GM21576 (cell line): Measurements from ENCODE around the gene MOK.

Source experiments
- ATAC-seq: cut with Tn5 transposase; IDR thresholded peaks from one replicate; pipeline ENCODE4 v1.9.1; 2021; ENCODE audit warnings: mild to moderate bottlenecking, moderate library complexity; ENCODE audit not compliant: unreplicated experiment

Gene MOK

GRCh38 chr14:102288139-102288538 is 16.8 kb downstream of the MOK start:
- ATAC-seq = no peak

GRCh38 chr14:102285106-102285505 is 19.9 kb downstream of the MOK start:
- ATAC-seq = no peak

- ATAC-seq = no peak
Observed at GRCh38 chr14:102283631-102284129, 21.3 kb downstream of the MOK start.

GRCh38 chr14:102282751-102283465 is 22.1 kb downstream of the MOK start:
- ATAC-seq = no peak

GRCh38 chr14:102280376-102280962 is 24.5 kb downstream of the MOK start:
- ATAC-seq = no peak

GRCh38 chr14:102279688-102280348 is 25.1 kb downstream of the MOK start:
- ATAC-seq = no peak

DNA sequence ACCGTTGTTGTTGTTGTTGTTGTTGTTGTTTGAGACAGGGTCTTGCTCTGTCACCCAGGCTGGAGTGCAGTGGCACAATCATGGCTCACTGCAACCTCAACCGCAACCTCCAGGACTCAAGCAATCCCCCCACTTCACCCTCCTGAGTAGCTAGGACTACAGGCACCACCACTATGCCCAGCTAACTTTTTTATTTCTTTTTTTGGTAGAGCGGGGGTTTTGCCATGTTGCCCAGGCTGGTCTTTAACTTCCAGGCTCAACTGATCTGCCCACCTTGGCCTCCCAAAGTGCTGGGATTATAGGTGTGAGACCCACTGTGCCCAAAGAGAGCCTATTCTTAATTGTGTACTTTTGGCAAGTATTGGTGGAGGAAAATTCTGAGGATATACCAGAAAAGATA is 25.7 kb downstream of the MOK start:
- ATAC-seq = no peak

DNA sequence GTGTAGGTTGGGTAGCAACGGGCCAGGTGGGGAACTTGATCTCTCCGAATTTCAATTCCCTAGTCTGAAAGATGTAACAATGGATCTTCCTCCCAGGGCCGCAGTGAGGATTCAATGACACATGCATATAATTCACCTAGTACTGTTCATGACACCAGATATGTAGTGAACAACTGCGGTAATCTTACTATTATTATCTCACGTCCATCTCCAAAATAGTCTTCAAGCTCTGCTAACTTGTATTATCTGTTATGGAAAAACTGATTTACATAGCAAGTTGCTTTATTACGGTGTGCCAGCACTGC is 26.4 kb downstream of the MOK start:
- ATAC-seq = no peak

DNA sequence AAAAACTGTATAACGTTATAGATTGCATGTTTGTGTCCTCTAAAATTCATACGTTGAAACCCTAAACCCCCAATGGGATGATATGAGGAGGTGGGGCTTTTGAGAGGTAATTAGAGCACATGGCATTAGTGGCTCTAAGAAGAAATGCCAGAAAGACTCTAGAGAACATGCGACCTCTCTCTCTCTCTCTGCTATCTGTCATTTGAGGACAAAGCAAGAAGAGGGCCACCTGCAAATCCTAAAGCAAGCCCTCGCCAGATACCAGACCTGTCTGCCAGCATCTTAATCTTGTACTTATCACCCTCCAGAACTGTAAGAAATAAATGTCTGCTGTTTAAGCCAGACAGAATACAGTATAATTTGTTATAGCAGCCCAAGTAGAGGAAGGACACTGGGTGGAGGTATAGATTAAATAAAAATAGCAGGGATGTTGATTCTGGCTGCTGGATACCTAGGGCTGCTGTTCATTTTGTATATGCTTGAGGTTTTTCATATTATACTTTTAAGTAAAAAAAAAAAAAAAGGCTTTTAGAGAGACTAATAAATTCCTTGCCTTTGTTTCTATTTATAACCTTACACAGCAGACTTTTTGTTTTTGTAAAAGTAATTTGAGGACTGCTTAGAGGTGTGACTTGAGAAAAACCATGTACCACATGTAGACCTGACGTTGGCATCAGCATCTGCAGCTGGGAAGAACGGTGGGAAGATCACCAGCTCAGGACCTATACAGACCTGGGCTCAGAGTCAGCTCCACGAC is 26.9 kb downstream of the MOK start:
- ATAC-seq = no peak

DNA sequence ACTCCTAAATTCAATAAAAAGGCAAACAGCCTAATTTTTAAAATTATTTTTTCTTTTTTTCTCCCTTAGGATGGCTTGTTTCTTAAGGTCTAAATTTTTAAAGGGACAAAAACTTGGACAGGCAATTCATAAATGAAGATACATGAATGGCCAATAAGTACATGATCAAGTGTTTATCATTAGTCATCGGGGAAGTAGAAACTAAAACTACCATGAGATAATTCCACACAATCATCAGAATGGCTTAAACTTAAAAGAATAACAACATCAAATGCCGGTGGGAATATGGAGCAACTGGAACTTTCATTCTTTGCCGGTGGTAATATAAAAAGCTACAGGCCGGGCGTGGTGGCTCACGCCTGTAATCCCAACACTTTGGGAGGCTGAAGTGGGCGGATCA is 29.1 kb downstream of the MOK start:
- no peak for ATAC-seq

DNA sequence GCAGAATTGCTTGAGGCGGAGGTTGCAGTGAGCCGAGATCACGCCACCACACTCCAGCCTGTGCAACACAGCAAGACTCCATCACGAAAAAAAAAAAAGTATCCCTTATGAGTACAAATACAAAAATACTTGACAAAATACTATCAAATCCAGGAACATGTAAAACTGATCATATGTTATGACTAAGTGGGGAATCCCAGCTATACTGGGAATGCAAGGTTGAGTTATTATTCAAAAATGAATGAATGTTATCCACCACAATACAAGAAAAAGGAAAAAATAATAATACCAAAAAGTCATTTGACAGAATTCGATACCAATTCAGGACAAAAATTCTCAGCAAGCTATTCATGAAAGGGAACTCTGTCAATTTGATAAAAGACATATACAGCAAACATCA is 32.6 kb downstream of the MOK start:
- no peak for ATAC-seq

DNA sequence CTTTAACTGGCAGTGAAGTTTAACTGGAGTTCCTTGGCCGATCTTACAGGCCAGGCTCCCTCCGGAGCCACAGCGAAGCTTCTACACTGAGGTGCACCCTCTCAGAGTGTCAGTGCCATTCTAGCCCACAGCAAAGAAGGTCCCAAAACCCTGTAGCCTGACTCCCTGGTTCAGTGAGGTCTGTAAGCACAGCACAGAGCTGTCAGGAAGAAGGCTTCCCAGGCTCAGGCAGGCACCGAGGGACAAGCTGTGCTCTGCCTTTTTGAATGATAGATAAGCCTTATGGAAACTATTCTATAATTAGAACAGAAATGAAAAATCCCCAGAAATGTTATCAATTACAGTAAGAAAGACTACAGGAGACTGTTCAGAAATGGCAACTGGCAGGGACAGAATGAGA is 40.2 kb downstream of the MOK start:
- no peak for ATAC-seq

GRCh38 chr14:102264355-102264754 is 40.6 kb downstream of the MOK start:
- ATAC-seq = no peak

DNA sequence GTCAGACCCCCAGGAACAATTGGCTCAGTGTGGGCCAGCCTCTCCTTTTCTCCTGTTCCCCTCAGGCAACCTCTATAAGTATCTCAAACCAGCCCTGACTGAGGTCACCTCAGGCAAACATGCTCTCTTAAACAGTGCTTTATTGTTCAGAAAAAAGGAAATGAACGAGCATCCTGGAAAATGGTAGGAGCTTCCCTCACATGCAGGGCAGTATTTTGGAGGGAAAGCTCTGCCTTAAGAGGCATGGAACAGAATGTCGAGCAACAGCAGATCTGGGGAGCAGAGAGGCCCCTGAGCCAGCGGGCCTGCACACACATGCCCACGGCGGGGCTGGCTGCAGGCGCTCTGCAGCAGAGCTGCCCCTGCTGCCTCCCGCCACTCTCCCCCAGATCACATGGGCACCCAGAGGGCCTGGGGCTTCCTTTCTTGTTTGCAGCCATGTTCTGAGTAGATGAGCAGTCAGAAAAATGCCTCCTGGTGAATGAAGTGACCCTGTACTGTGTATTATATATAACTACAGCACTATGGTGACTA is 42.0 kb downstream of the MOK start:
- ATAC-seq = no peak

GRCh38 chr14:102258136-102258535 is 46.8 kb downstream of the MOK start:
- ATAC-seq = no peak

- ATAC-seq = no peak
Observed at GRCh38 chr14:102256716-102257115, 48.2 kb downstream of the MOK start.

GRCh38 chr14:102255401-102256190 is 49.4 kb downstream of the MOK start:
- ATAC-seq = no peak

DNA sequence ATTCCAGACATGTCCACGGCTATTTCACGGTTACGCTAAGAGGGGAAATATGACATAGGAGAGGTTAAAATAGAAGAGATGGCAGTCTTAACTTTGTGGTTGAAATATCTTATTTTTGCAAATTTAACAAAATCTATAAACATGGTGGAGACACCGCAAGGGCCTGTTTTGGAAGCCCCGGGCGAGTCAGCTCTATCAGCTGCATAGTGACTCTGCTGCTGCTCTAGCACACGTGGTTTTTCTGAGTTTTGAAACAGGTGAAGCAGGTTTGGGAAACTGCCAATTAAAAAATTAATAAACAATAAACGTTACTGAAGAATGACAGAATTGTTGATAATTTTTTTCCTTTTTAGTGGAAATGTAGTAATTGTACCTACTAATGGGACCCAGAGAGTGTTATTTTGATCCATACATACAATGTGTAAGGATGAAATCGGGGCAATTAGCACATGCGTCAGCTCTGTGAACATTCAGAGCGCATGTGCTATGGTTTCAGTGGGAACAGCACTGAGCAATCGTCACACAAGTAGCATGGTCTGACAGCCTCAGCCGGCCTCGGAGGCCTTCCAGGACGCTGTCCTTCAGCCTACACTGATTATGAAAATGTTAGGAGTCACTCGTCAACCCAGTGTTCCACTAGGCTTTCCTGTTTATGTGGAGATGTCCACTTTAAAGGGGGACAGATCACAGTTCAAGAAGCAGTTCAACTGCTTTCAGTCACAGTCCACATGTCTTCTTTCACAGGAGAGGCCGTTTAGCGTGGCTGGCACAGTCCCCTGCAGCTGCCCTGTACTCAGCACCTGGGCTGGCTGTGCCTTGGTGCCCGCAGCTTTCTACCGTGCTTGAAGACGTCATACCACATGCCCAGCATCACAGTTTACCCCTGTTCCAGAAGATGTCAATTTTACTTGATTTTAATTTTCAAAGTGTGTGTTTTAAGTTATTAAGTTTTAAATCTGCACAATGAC is 51.8 kb downstream of the MOK start:
- ATAC-seq = no peak

- ATAC-seq = no peak
Observed at GRCh38 chr14:102251161-102251560, 53.8 kb downstream of the MOK start.
